OCI-LY1 (cell line): ENCODE data around the gene SLC39A8.

ENCODE experiments used
- H2AFZ ChIP-seq: fragments of 200-600 bp; sonication (generic), shearing (Covaris generic); 2 replicates; pipeline ENCODE4 v1.6.0; 2014; ENCODE audit warnings: antibody characterized with exemption, mild to moderate bottlenecking, low read length
- H3F3A ChIP-seq: fragments of 200-600 bp; sonication (generic), shearing (Covaris generic); 2 replicates; pipeline ENCODE4 v1.6.0; 2014; ENCODE audit warnings: mild to moderate bottlenecking, antibody characterized with exemption, low read length, moderate library complexity; ENCODE audit not compliant: insufficient read depth
- H3K27ac ChIP-seq: fragments of 200-600 bp; sonication (generic); 2 replicates; pipeline ENCODE4 v1.5.1; 2014; ENCODE audit warnings: low read length, mixed run types, mild to moderate bottlenecking, low read depth; ENCODE audit not compliant: poor library complexity, severe bottlenecking
- H3K27me3 ChIP-seq: fragments of 200-600 bp; sonication (generic); 2 replicates; pipeline ENCODE4 v1.6.0; 2014; ENCODE audit warnings: antibody characterized with exemption, mild to moderate bottlenecking, low read length, moderate library complexity; ENCODE audit not compliant: insufficient read depth
- H3K36me3 ChIP-seq: fragments of 200-600 bp; sonication (generic); 2 replicates; pipeline ENCODE4 v1.6.1; 2014; ENCODE audit warnings: mild to moderate bottlenecking, antibody characterized with exemption, low read length, moderate library complexity, mixed read lengths; ENCODE audit not compliant: insufficient read depth
- H3K4me1 ChIP-seq: fragments of 200-600 bp; sonication (generic); 2 replicates; pipeline ENCODE4 v1.5.1; 2014; ENCODE audit warnings: mild to moderate bottlenecking, low read length, moderate library complexity; ENCODE audit not compliant: insufficient read depth, severe bottlenecking
- H3K4me2 ChIP-seq: fragments of 200-600 bp; sonication (generic), shearing (Covaris generic); 2 replicates; pipeline ENCODE4 v1.6.1; 2014; ENCODE audit warnings: low read length
- H3K4me3 ChIP-seq: fragments of 200-600 bp; sonication (generic); 2 replicates; pipeline ENCODE4 v1.5.1; 2014; ENCODE audit warnings: low read length, low read depth, mild to moderate bottlenecking, mixed read lengths; ENCODE audit not compliant: poor library complexity, severe bottlenecking
- H3K79me2 ChIP-seq: fragments of 200-600 bp; shearing (Covaris generic); 2 replicates; pipeline ENCODE4 v1.6.1; 2016; ENCODE audit warnings: mixed run types, low read length, mixed read lengths; ENCODE audit not compliant: insufficient read depth
- H3K9ac ChIP-seq: fragments of 200-600 bp; sonication (generic), shearing (Covaris generic); 2 replicates; pipeline ENCODE4 v1.6.1; 2014; ENCODE audit warnings: mild to moderate bottlenecking, low read length, mixed read lengths
- H3K9me2 ChIP-seq: fragments of 200-600 bp; sonication (generic), shearing (Covaris generic); 2 replicates; pipeline ENCODE4 v1.6.1; 2014; ENCODE audit warnings: low read depth, mild to moderate bottlenecking, low read length, mixed read lengths
- H3K9me3 ChIP-seq: fragments of 200-600 bp; shearing (Covaris generic); 2 replicates; pipeline ENCODE4 v1.6.1; 2014; ENCODE audit warnings: low read length, mixed read lengths
- H4K20me1 ChIP-seq: fragments of 200-600 bp; sonication (generic), shearing (Covaris generic); 2 replicates; pipeline ENCODE4 v1.6.0; 2016; ENCODE audit warnings: mild to moderate bottlenecking, low read length; ENCODE audit not compliant: insufficient read depth
- EZH2 ChIP-seq: fragments of 200-600 bp; sonication (generic), shearing (Covaris generic); IDR thresholded peaks from 2 replicates; pipeline ENCODE4 v1.8.0; 2017; ENCODE audit warnings: borderline replicate concordance, mixed run types, mild to moderate bottlenecking, antibody characterized with exemption, low read length, moderate library complexity, mixed read lengths
- TF ChIP-seq, protein P1 (sequence below): fragments of 200-600 bp; sonication (generic), shearing (Covaris generic); IDR thresholded peaks from 2 replicates; pipeline ENCODE4 v1.5.1; 2017; ENCODE audit warnings: mild to moderate bottlenecking, antibody characterized with exemption, low read length, moderate library complexity, mixed read lengths

SLC39A8 gene

DNA sequence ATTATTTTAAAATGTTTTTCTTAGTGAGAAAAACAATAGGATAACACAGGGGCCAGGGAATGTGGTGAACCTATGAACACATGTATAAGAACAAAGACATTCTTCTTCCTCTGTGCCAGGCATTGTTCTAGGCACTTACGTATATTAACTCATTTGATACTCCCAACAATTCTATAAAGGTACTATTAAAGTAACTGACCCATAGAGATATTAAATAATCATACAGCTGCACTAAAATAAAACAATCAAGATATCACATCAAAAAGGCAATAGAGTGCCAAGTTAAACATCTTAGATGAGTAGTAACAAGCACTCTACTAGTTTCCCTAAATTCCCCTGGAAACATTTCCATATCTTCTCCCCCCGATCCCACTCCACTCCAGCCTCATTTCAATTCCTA is 33.4 kb downstream of the SLC39A8 start:
- H2AFZ ChIP-seq = no peak overlapping the region
- no peaks in the 10 kb centered on the region for H3K27me3 ChIP-seq
- no peak overlapping the region for H3K4me3 ChIP-seq
- no peaks in the 10 kb centered on the region for H3K9me2 ChIP-seq
- peaks cover 68% of the 10 kb centered on the region for H3K36me3 ChIP-seq
- no peak overlapping the region for H3K9ac ChIP-seq
- H3K27ac ChIP-seq = no peak overlapping the region
- H3K79me2 ChIP-seq = no peaks in the 10 kb centered on the region
- no peak overlapping the region for H3K4me2 ChIP-seq
- H4K20me1 ChIP-seq = no peaks in the 10 kb centered on the region
- no peaks in the 10 kb centered on the region for H3F3A ChIP-seq
- no peaks in the 10 kb centered on the region for H3K9me3 ChIP-seq
- TF ChIP-seq, protein P1, sequence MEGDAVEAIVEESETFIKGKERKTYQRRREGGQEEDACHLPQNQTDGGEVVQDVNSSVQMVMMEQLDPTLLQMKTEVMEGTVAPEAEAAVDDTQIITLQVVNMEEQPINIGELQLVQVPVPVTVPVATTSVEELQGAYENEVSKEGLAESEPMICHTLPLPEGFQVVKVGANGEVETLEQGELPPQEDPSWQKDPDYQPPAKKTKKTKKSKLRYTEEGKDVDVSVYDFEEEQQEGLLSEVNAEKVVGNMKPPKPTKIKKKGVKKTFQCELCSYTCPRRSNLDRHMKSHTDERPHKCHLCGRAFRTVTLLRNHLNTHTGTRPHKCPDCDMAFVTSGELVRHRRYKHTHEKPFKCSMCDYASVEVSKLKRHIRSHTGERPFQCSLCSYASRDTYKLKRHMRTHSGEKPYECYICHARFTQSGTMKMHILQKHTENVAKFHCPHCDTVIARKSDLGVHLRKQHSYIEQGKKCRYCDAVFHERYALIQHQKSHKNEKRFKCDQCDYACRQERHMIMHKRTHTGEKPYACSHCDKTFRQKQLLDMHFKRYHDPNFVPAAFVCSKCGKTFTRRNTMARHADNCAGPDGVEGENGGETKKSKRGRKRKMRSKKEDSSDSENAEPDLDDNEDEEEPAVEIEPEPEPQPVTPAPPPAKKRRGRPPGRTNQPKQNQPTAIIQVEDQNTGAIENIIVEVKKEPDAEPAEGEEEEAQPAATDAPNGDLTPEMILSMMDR = no peak
- no peak for TF ChIP-seq EZH2
- peaks cover 6% of the 10 kb centered on the region for H3K4me1 ChIP-seq

DNA sequence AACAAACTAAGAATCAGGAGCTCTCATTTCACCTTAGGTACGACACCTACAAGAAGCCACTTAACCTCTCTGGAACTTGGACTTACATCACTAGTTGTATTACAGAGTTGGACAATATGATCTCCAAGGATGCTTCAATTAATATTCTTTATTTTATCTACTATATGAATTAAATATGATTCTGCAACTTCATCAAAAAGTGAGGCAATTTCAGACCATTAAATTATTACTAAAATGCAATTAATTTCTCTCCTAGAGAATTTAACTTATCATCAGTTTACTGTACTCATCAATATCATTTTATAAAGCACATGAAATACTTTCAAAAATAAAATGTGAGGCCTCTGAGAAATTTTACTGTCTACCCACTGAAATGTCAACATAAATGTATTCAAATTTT is 33.9 kb downstream of the SLC39A8 start:
- no peak overlapping the region for H3K4me3 ChIP-seq
- H3F3A ChIP-seq = no peaks in the 10 kb centered on the region
- H3K9me3 ChIP-seq = no peaks in the 10 kb centered on the region
- peaks cover 6% of the 10 kb centered on the region for H3K4me1 ChIP-seq
- no peaks in the 10 kb centered on the region for H3K27me3 ChIP-seq
- TF ChIP-seq, protein P1 = no peak
- TF ChIP-seq EZH2 = no peak
- H3K4me2 ChIP-seq = no peak overlapping the region
- H2AFZ ChIP-seq = no peak overlapping the region
- no peak overlapping the region for H3K9ac ChIP-seq
- H3K27ac ChIP-seq = no peak overlapping the region
- no peaks in the 10 kb centered on the region for H3K9me2 ChIP-seq
- no peaks in the 10 kb centered on the region for H3K79me2 ChIP-seq
- H3K36me3 ChIP-seq = peaks cover 68% of the 10 kb centered on the region
- no peaks in the 10 kb centered on the region for H4K20me1 ChIP-seq

DNA sequence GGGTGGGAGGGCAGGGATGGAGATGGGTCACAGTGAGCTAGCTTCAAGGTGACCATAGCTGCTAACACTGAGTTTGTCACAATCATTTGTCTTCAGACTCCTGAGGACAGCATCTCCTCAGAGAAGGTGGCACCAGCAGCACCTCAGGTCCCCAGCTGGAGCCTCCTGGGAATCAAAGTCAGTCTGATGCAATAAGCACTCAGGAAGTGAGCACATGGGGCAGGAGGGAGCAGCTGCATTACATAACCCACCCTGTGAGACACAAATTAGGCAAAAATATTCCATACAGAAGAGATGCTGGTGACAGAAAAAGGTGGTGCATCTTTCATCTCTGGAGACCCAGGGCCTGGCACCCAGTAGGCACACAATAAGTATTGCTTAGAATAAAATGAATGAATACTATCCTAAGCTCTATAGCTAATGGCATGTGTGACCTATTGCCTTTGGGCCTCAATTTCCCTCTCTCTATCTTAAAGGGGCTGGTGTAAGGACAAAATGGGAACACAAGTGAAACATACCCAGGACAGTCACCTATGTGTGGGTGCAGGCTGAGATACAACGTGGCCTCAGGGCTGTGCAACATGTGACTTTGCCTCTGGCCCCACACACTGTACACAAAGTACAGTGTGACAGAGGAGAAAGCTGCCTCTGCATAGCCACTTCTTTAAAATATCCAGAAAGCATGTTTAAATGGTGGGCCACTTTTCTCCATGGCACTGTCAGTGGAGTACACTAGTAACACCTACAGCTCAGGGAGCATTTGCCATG is 37.1 kb downstream of the SLC39A8 start:
- H3K27me3 ChIP-seq = no peaks in the 10 kb centered on the region
- no peak overlapping the region for H2AFZ ChIP-seq
- no peak overlapping the region for H3K4me2 ChIP-seq
- H3K27ac ChIP-seq = no peak overlapping the region
- H3K4me1 ChIP-seq = peaks cover 6% of the 10 kb centered on the region
- no peaks in the 10 kb centered on the region for H3K9me2 ChIP-seq
- TF ChIP-seq, protein P1 = no peak
- TF ChIP-seq EZH2 = no peak
- no peaks in the 10 kb centered on the region for H3K9me3 ChIP-seq
- no peaks in the 10 kb centered on the region for H3F3A ChIP-seq
- no peak overlapping the region for H3K4me3 ChIP-seq
- no peak overlapping the region for H3K9ac ChIP-seq
- H3K36me3 ChIP-seq = peaks cover 73% of the 10 kb centered on the region; the same call in 1 of the 2 replicates
- H4K20me1 ChIP-seq = no peaks in the 10 kb centered on the region
- H3K79me2 ChIP-seq = no peaks in the 10 kb centered on the region
